ENCODE measurements around the gene SRPX.

SRPX gene

GRCh38 chrX:38260231-38260630 lies 39.6 kb upstream of the SRPX start:
- no peak overlapping the region for H3K4ac ChIP-seq (ENCODE audit: low read length)
- H4K8ac ChIP-seq (ENCODE audit: low read depth, low read length) = no peak overlapping the region
- no peak overlapping the region for H3K4me3 ChIP-seq (ENCODE audit: low read length in 2 of 2)
- no peak overlapping the region for H4K91ac ChIP-seq (ENCODE audit: low read depth, low read length, poor library complexity)
- no peak overlapping the region for H2AFZ ChIP-seq (ENCODE audit: low read length)
- no peaks in the 10 kb centered on the region for H3K36me3 ChIP-seq (replicated peaks in 1 of 2; ENCODE audit: control insufficient read depth in 2 of 2, insufficient read depth in 2 of 2, low read length in 2 of 2)
- no peak overlapping the region for H2BK12ac ChIP-seq (ENCODE audit: low read length)
- no peaks in the 10 kb centered on the region for H3K9me3 ChIP-seq (replicated peaks in 1 of 2; ENCODE audit: control insufficient read depth in 2 of 2, insufficient read depth in 1 of 2, low read depth in 1 of 2, low read length in 2 of 2)
- no peaks in the 10 kb centered on the region for H3K4me1 ChIP-seq (ENCODE audit: control insufficient read depth in 2 of 2, insufficient read depth in 1 of 2, low read depth in 1 of 2, low read length in 2 of 2)
- no peak overlapping the region for H2AK5ac ChIP-seq (ENCODE audit: low read depth, low read length)
- H3K27ac ChIP-seq (replicated peaks; ENCODE audit: low read length) = no peak overlapping the region
- no peaks in the 10 kb centered on the region for H3K27me3 ChIP-seq (ENCODE audit: control insufficient read depth in 3 of 3, insufficient read depth in 3 of 3, low read depth in 1 of 3, low read length in 3 of 3)
- H3K18ac ChIP-seq (ENCODE audit: low read length) = no peak overlapping the region
- H3K79me1 ChIP-seq (ENCODE audit: low read depth, low read length) = no peaks in the 10 kb centered on the region
- H2BK15ac ChIP-seq (ENCODE audit: low read length) = no peak overlapping the region
- no peak overlapping the region for H3K9ac ChIP-seq (ENCODE audit: low read depth, low read length, poor library complexity)
- peak; percentile 0 for DNase-seq (ENCODE audit: low spot score)
- H3K4me2 ChIP-seq (ENCODE audit: insufficient read depth, low read length, poor library complexity, severe bottlenecking) = no peak overlapping the region
- H3K23ac ChIP-seq (ENCODE audit: low read depth, low read length, poor library complexity) = no peak overlapping the region
- no peak overlapping the region for H2BK120ac ChIP-seq (ENCODE audit: low read depth, low read length)
- no peak overlapping the region for H2BK5ac ChIP-seq (ENCODE audit: low read length)
- no CpG with 5 or more reads among the region's 4 CpGs for WGBS, 2 donors (ENCODE audit: extremely low coverage in 2 of 2, insufficient read length in 2 of 2, insufficient replicate concordance in 1 of 2)
- no peak overlapping the region for H3K14ac ChIP-seq (ENCODE audit: low read length)

DNA sequence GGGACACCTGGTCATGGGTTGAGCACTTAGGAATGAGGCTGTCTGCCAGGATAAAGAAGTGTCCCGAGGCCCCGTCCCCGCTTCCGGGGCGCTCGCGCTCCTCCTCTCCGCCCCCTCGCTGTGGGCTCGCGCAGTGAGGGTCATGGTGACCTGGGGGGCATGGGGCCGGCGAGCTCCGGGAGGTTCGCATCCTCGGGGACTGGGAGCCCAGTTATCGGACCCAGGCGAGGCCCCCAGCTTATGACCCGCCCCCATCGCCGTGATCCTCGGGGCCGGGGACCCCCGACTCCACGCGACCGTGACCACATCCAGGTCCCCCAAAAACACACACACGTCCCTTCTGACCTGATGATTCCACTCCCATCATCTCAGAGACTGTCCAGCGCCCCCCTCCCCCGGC lies 35.3 kb upstream of the SRPX start:
- Histone ChIP-seq H3K14ac (ENCODE audit: low read length) (no peak overlapping the region), H2BK12ac (ENCODE audit: low read length) (no peak overlapping the region), H3K4me1 (ENCODE audit: control insufficient read depth in 2 of 2, insufficient read depth in 1 of 2, low read depth in 1 of 2, low read length in 2 of 2) (no peaks in the 10 kb centered on the region), H3K9ac (ENCODE audit: low read depth, low read length, poor library complexity) (no peak overlapping the region), H3K9me3 (replicated peaks in 1 of 2; ENCODE audit: control insufficient read depth in 2 of 2, insufficient read depth in 1 of 2, low read depth in 1 of 2, low read length in 2 of 2) (no peaks in the 10 kb centered on the region), H3K36me3 (replicated peaks in 1 of 2; ENCODE audit: control insufficient read depth in 2 of 2, insufficient read depth in 2 of 2, low read length in 2 of 2) (no peaks in the 10 kb centered on the region), H2BK15ac (ENCODE audit: low read length) (no peak overlapping the region), H3K4ac (ENCODE audit: low read length) (no peak overlapping the region), H3K27me3 (ENCODE audit: control insufficient read depth in 3 of 3, insufficient read depth in 3 of 3, low read depth in 1 of 3, low read length in 3 of 3) (no peaks in the 10 kb centered on the region), H2BK120ac (ENCODE audit: low read depth, low read length) (no peak overlapping the region), H2AK5ac (ENCODE audit: low read depth, low read length) (no peak overlapping the region), H2AFZ (ENCODE audit: low read length) (no peak overlapping the region), H3K18ac (ENCODE audit: low read length) (no peak overlapping the region), H3K79me1 (ENCODE audit: low read depth, low read length) (no peaks in the 10 kb centered on the region), H4K91ac (ENCODE audit: low read depth, low read length, poor library complexity) (no peak overlapping the region), H2BK5ac (ENCODE audit: low read length) (no peak overlapping the region), H3K4me2 (ENCODE audit: insufficient read depth, low read length, poor library complexity, severe bottlenecking) (no peak overlapping the region), H3K23ac (ENCODE audit: low read depth, low read length, poor library complexity) (no peak overlapping the region), H3K4me3 (ENCODE audit: low read length in 2 of 2) (no peak overlapping the region), H3K27ac (replicated peaks; ENCODE audit: low read length) (no peak overlapping the region), H4K8ac (ENCODE audit: low read depth, low read length) (peak overlapping the region; percentile 3)
- no CpG with 5 or more reads among the region's 30 CpGs for WGBS, 2 donors (ENCODE audit: extremely low coverage in 2 of 2, insufficient read length in 2 of 2, insufficient replicate concordance in 1 of 2)
- no peak for DNase-seq (ENCODE audit: low spot score)

- no peak overlapping the region for H3K18ac ChIP-seq (ENCODE audit: low read length)
- H3K14ac ChIP-seq (ENCODE audit: low read length) = no peak overlapping the region
- H3K27me3 ChIP-seq (ENCODE audit: control insufficient read depth in 3 of 3, insufficient read depth in 3 of 3, low read depth in 1 of 3, low read length in 3 of 3) = peaks cover 0 to 8% (median 0%) of the 10 kb centered on the region in 3 experiments
- no peak overlapping the region for H3K4ac ChIP-seq (ENCODE audit: low read length)
- no peak overlapping the region for H3K27ac ChIP-seq (replicated peaks; ENCODE audit: low read length)
- H2BK120ac ChIP-seq (ENCODE audit: low read depth, low read length) = no peak overlapping the region
- H3K4me2 ChIP-seq (ENCODE audit: insufficient read depth, low read length, poor library complexity, severe bottlenecking) = no peak overlapping the region
- H4K8ac ChIP-seq (ENCODE audit: low read depth, low read length) = no peak overlapping the region
- no peak overlapping the region for H2AK5ac ChIP-seq (ENCODE audit: low read depth, low read length)
- no peak overlapping the region for H3K4me3 ChIP-seq (ENCODE audit: low read length in 2 of 2)
- H3K79me1 ChIP-seq (ENCODE audit: low read depth, low read length) = no peaks in the 10 kb centered on the region
- no peak overlapping the region for H4K91ac ChIP-seq (ENCODE audit: low read depth, low read length, poor library complexity)
- no peaks in the 10 kb centered on the region for H3K9me3 ChIP-seq (replicated peaks in 1 of 2; ENCODE audit: control insufficient read depth in 2 of 2, insufficient read depth in 1 of 2, low read depth in 1 of 2, low read length in 2 of 2)
- WGBS, 2 donors (ENCODE audit: extremely low coverage in 2 of 2, insufficient read length in 2 of 2, insufficient replicate concordance in 1 of 2) = no CpG with 5 or more reads among the region's 2 CpGs
- no peak overlapping the region for H2BK12ac ChIP-seq (ENCODE audit: low read length)
- no peak overlapping the region for H2BK5ac ChIP-seq (ENCODE audit: low read length)
- H3K4me1 ChIP-seq (ENCODE audit: control insufficient read depth in 2 of 2, insufficient read depth in 1 of 2, low read depth in 1 of 2, low read length in 2 of 2) = no peaks in the 10 kb centered on the region
- H3K9ac ChIP-seq (ENCODE audit: low read depth, low read length, poor library complexity) = no peak overlapping the region
- no peak overlapping the region for H2AFZ ChIP-seq (ENCODE audit: low read length)
- no peak overlapping the region for H3K23ac ChIP-seq (ENCODE audit: low read depth, low read length, poor library complexity)
- no peak for DNase-seq (ENCODE audit: low spot score)
- H3K36me3 ChIP-seq (replicated peaks in 1 of 2; ENCODE audit: control insufficient read depth in 2 of 2, insufficient read depth in 2 of 2, low read length in 2 of 2) = no peaks in the 10 kb centered on the region
- H2BK15ac ChIP-seq (ENCODE audit: low read length) = no peak overlapping the region
These were observed 29.3 kb upstream of the SRPX start for GRCh38 chrX:38249965-38250364.

DNA sequence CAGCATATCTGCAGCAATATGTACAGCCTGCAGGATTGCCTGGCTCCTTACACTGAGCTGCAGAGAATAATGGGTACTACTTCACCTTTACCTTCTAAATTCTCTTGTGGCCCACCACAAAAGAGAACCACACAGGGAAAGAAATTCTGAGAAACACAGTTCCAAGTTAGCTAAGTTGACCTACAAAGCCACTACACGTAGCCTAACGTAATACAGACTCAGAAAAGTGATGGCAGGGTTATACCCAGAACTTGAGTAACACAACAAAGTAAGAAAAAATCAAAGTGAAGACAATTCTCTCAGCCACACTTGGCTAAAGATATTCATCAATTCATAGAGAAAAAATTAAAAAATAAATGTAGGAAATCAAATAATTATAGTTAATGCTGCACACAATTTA lies 26.4 kb upstream of the SRPX start:
- Histone ChIP-seq H3K79me1 (ENCODE audit: low read depth, low read length) (no peaks in the 10 kb centered on the region), H3K23ac (ENCODE audit: low read depth, low read length, poor library complexity) (no peak overlapping the region), H2BK15ac (ENCODE audit: low read length) (no peak overlapping the region), H3K18ac (ENCODE audit: low read length) (no peak overlapping the region), H4K8ac (ENCODE audit: low read depth, low read length) (no peak overlapping the region), H3K4me1 (ENCODE audit: control insufficient read depth in 2 of 2, insufficient read depth in 1 of 2, low read depth in 1 of 2, low read length in 2 of 2) (no peaks in the 10 kb centered on the region), H2BK12ac (ENCODE audit: low read length) (no peak overlapping the region), H2BK120ac (ENCODE audit: low read depth, low read length) (no peak overlapping the region), H3K36me3 (replicated peaks in 1 of 2; ENCODE audit: control insufficient read depth in 2 of 2, insufficient read depth in 2 of 2, low read length in 2 of 2) (no peaks in the 10 kb centered on the region), H3K27ac (replicated peaks; ENCODE audit: low read length) (no peak overlapping the region), H3K27me3 (ENCODE audit: control insufficient read depth in 3 of 3, insufficient read depth in 3 of 3, low read depth in 1 of 3, low read length in 3 of 3) (peaks cover 0 to 8% (median 0%) of the 10 kb centered on the region in 3 experiments), H3K4me2 (ENCODE audit: insufficient read depth, low read length, poor library complexity, severe bottlenecking) (no peak overlapping the region), H3K9me3 (replicated peaks in 1 of 2; ENCODE audit: control insufficient read depth in 2 of 2, insufficient read depth in 1 of 2, low read depth in 1 of 2, low read length in 2 of 2) (no peaks in the 10 kb centered on the region), H4K91ac (ENCODE audit: low read depth, low read length, poor library complexity) (no peak overlapping the region), H3K14ac (ENCODE audit: low read length) (no peak overlapping the region), H3K4ac (ENCODE audit: low read length) (no peak overlapping the region), H2AFZ (ENCODE audit: low read length) (no peak overlapping the region), H3K9ac (ENCODE audit: low read depth, low read length, poor library complexity) (no peak overlapping the region), H2AK5ac (ENCODE audit: low read depth, low read length) (no peak overlapping the region), H2BK5ac (ENCODE audit: low read length) (no peak overlapping the region), H3K4me3 (ENCODE audit: low read length in 2 of 2) (no peak overlapping the region)
- no peak for DNase-seq (ENCODE audit: low spot score)
- no CpG with 5 or more reads among the region's 2 CpGs for WGBS, 2 donors (ENCODE audit: extremely low coverage in 2 of 2, insufficient read length in 2 of 2, insufficient replicate concordance in 1 of 2)
